ENCODE results near the gene ZNF558.
A peak's percentile ranks its signal among the peaks of the same experiment; 100 is the strongest.

Gene ZNF558

DNA sequence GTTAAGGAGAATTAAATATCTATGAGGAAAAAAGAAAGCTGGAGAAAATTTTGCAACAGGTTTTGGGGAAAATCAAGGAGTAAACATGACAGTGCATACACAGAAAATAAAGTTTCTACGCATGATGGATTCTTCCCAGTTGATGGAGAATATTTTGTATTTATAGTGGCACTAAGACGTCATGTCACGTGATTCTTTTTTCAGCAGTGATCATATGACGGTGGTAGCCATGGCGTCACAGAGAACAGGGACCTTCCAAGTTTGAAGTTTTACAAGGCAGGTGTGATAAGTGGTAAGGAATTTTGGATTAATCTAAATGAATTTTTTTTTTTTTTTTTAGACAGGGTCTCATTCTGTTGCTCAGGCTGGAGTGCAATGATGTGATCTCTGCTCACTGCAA is 8.6 kb upstream of the ZNF558 start:
- no peak overlapping the region for H3K27ac ChIP-seq
- no peaks in the 10 kb centered on the region for H3K4me1 ChIP-seq
- no peaks in the 10 kb centered on the region for H3K36me3 ChIP-seq (ENCODE audit: control insufficient read depth, insufficient read depth, low read length)
- H3K9me3 ChIP-seq (ENCODE audit: control insufficient read depth, low read length) = no peaks in the 10 kb centered on the region
- H3K27me3 ChIP-seq (ENCODE audit: control insufficient read depth, insufficient read depth, low read length) = no peaks in the 10 kb centered on the region
- H2AFZ ChIP-seq = no peak overlapping the region
- TF ChIP-seq, protein P1, sequence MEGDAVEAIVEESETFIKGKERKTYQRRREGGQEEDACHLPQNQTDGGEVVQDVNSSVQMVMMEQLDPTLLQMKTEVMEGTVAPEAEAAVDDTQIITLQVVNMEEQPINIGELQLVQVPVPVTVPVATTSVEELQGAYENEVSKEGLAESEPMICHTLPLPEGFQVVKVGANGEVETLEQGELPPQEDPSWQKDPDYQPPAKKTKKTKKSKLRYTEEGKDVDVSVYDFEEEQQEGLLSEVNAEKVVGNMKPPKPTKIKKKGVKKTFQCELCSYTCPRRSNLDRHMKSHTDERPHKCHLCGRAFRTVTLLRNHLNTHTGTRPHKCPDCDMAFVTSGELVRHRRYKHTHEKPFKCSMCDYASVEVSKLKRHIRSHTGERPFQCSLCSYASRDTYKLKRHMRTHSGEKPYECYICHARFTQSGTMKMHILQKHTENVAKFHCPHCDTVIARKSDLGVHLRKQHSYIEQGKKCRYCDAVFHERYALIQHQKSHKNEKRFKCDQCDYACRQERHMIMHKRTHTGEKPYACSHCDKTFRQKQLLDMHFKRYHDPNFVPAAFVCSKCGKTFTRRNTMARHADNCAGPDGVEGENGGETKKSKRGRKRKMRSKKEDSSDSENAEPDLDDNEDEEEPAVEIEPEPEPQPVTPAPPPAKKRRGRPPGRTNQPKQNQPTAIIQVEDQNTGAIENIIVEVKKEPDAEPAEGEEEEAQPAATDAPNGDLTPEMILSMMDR (IDR thresholded peaks at IDR 0.05) = no peak
- no peaks in the 10 kb centered on the region for H3K79me2 ChIP-seq
- no peak overlapping the region for H3K4me2 ChIP-seq (ENCODE audit: low read length)
- no peak overlapping the region for H3K9ac ChIP-seq
- H3K4me3 ChIP-seq (ENCODE audit: low read depth, low read length) = no peak overlapping the region

DNA sequence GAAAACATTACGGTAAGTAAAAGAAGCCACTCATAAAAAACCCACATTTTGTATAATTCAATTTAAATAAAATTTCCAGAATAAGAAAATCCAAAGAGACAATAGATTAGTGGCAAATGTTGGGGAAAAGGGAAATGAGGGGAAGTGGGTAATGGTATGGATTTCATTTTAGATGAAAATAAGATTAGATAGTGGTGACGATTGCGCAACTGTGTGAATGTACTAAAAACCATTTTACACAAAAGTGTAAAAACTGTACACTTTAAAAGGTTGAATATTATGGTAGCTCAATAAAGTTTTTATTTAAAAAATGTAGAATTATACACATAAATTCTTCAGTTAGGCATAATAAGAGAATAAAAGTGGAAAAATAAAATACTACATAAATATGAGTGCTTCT is 3.8 kb upstream of the ZNF558 start:
- Histone ChIP-seq H3K4me1 (no peaks in the 10 kb centered on the region), H3K9ac (no peak overlapping the region), H3K9me3 (ENCODE audit: control insufficient read depth, low read length) (no peaks in the 10 kb centered on the region), H3K27me3 (ENCODE audit: control insufficient read depth, insufficient read depth, low read length) (no peaks in the 10 kb centered on the region), H3K27ac (no peak overlapping the region), H3K4me3 (ENCODE audit: low read depth, low read length) (no peak overlapping the region), H2AFZ (no peak overlapping the region), H3K79me2 (no peaks in the 10 kb centered on the region), H3K36me3 (ENCODE audit: control insufficient read depth, insufficient read depth, low read length) (no peaks in the 10 kb centered on the region), H3K4me2 (ENCODE audit: low read length) (no peak overlapping the region)
- TF ChIP-seq, protein P1 (IDR thresholded peaks at IDR 0.05) = no peak

- no peak overlapping the region for H3K9ac ChIP-seq
- no peak overlapping the region for H3K4me3 ChIP-seq (ENCODE audit: low read depth, low read length)
- no peaks in the 10 kb centered on the region for H3K4me1 ChIP-seq
- TF ChIP-seq, protein P1 (IDR thresholded peaks at IDR 0.05) = no peak
- H3K27ac ChIP-seq = no peak overlapping the region
- no peaks in the 10 kb centered on the region for H3K79me2 ChIP-seq
- H3K4me2 ChIP-seq (ENCODE audit: low read length) = no peak overlapping the region
- H3K27me3 ChIP-seq (ENCODE audit: control insufficient read depth, insufficient read depth, low read length) = no peaks in the 10 kb centered on the region
- no peaks in the 10 kb centered on the region for H3K9me3 ChIP-seq (ENCODE audit: control insufficient read depth, low read length)
- H2AFZ ChIP-seq = no peak overlapping the region
- H3K36me3 ChIP-seq (ENCODE audit: control insufficient read depth, insufficient read depth, low read length) = no peaks in the 10 kb centered on the region
Observed at GRCh38 chr19:8835446-8835845, 3.3 kb upstream of the ZNF558 start.

- Histone ChIP-seq H3K27me3 (ENCODE audit: control insufficient read depth, insufficient read depth, low read length) (no peaks in the 10 kb centered on the region), H3K9ac (peak overlapping the region; percentile 59), H3K4me3 (ENCODE audit: low read depth, low read length) (peak overlapping the region; percentile 88), H3K9me3 (ENCODE audit: control insufficient read depth, low read length) (no peaks in the 10 kb centered on the region), H3K4me1 (no peaks in the 10 kb centered on the region), H3K27ac (peak overlapping the region; percentile 97), H3K79me2 (peaks cover 3% of the 10 kb centered on the region), H2AFZ (peak overlapping the region; percentile 94), H3K36me3 (ENCODE audit: control insufficient read depth, insufficient read depth, low read length) (no peaks in the 10 kb centered on the region), H3K4me2 (ENCODE audit: low read length) (peak overlapping the region; percentile 86)
- TF ChIP-seq, protein P1 (IDR thresholded peaks at IDR 0.05) = no peak
Observed at GRCh38 chr19:8831832-8832131, 322 bp downstream of the ZNF558 start.

DNA sequence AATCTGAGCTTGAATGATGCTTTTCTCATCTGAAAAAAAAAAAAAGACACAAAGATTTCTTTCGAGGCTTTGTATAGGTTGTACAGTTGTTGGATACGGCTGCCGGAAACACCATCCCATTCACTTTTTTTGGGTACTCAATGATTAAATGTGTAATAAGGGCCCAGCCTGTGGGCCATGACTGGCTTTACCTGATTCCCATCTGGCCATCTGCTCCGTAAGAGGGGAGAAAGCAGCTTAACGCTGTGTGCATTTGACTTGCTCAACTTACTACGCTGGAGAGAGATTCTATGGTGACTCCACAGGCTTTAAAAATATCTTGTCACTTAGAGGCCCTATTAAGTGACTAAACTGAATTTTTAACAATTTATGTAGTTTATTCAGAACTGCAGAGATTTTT is 731 bp downstream of the ZNF558 start:
- TF ChIP-seq, protein P1 (IDR thresholded peaks at IDR 0.05) = no peak
- no peaks in the 10 kb centered on the region for H3K36me3 ChIP-seq (ENCODE audit: control insufficient read depth, insufficient read depth, low read length)
- H3K4me3 ChIP-seq (ENCODE audit: low read depth, low read length) = peak overlapping the region; percentile 88
- peak overlapping the region; percentile 86 for H3K4me2 ChIP-seq (ENCODE audit: low read length)
- peak overlapping the region; percentile 94 for H2AFZ ChIP-seq
- H3K4me1 ChIP-seq = no peaks in the 10 kb centered on the region
- H3K27me3 ChIP-seq (ENCODE audit: control insufficient read depth, insufficient read depth, low read length) = no peaks in the 10 kb centered on the region
- no peak overlapping the region for H3K9ac ChIP-seq
- peaks cover 3% of the 10 kb centered on the region for H3K79me2 ChIP-seq
- H3K9me3 ChIP-seq (ENCODE audit: control insufficient read depth, low read length) = no peaks in the 10 kb centered on the region
- H3K27ac ChIP-seq = peak overlapping the region; percentile 97
